GM20431 (cell line): ENCODE data around the gene P2RX2.

Source experiments
- in situ Hi-C: fragments of 300-500 bp; cut with MseI, MboI; formaldehyde crosslinking; loops from one replicate; pipeline ENCODE4 v1.15.0; 2020; ENCODE audit warnings: low sequenced_read_pairs; ENCODE audit not compliant: unreplicated experiment

P2RX2 gene

GRCh38 chr12:132600048-132601032, 18.2 kb upstream of the P2RX2 start:
- in situ Hi-C loops: no loop called here

GRCh38 chr12:132601171-132601883, 17.2 kb upstream of the P2RX2 start:
- in situ Hi-C loops: no loop called here

- in situ Hi-C loops: no loop called here
These were observed 15.9 kb upstream of the P2RX2 start for GRCh38 chr12:132602572-132603239.

GRCh38 chr12:132603240-132604150, 15.1 kb upstream of the P2RX2 start:
- in situ Hi-C loops: no loop called here

- in situ Hi-C loops: no loop called here
These were observed 14.4 kb upstream of the P2RX2 start for GRCh38 chr12:132604151-132604618.

GRCh38 chr12:132604668-132605441, 13.7 kb upstream of the P2RX2 start:
- in situ Hi-C loops: no loop called here

GRCh38 chr12:132605892-132606291, 12.7 kb upstream of the P2RX2 start:
- in situ Hi-C loops: no loop called here

GRCh38 chr12:132606466-132606865, 12.1 kb upstream of the P2RX2 start:
- in situ Hi-C loops: no loop called here

- in situ Hi-C loops: no loop called here
These were observed 11.6 kb upstream of the P2RX2 start for GRCh38 chr12:132606927-132607326.

GRCh38 chr12:132608231-132609171, 10.1 kb upstream of the P2RX2 start:
- in situ Hi-C loops: no loop called here

GRCh38 chr12:132610051-132610759, 8.4 kb upstream of the P2RX2 start, which contains the start of gene LRCOL1:
TSS of gene LRCOL1 (minus strand) at chr12:132610582. CDS start at chr12:132606251, 4,331 bp downstream.
- in situ Hi-C loops: no loop called here

GRCh38 chr12:132610866-132611602, 7.5 kb upstream of the P2RX2 start:
- in situ Hi-C loops: no loop called here

- in situ Hi-C loops: no loop called here
These were observed 7.0 kb upstream of the P2RX2 start for GRCh38 chr12:132611620-132612019.

- in situ Hi-C loops: no loop called here
These were observed 4.5 kb upstream of the P2RX2 start for GRCh38 chr12:132614029-132614428.

GRCh38 chr12:132614861-132615578, 3.6 kb upstream of the P2RX2 start:
- in situ Hi-C loops: no loop called here

- in situ Hi-C loops: no loop called here
These were observed 3.0 kb upstream of the P2RX2 start for GRCh38 chr12:132615579-132616038.
